Measurements from ENCODE around the gene SERPINB13.
"Not testable (repeated sequence)": the region's sequence is repeated elsewhere in the genome, so short reads cannot be mapped to it uniquely, and the experiment has no call there.

The SERPINB13 gene

DNA sequence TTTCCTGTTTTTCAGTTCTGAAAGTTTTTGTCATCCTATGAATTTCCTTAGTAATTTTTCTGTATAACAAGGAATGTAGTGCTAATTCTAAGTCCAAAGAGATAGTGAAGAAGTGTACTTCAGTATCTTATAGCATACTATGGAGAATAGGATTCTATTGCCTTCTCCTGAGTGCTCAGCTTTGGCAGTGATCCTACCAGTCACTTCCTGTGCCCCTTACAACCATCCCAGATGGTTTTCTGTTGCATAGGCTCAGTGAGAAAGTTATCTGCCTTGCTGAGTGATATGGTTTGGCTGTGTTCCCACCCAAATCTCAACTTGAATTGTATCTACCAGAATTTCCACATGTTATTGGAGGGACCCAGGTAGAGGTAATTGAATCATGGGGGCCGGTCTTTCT, 57.6 kb downstream of the SERPINB13 start:
- DNase-seq; H3K9me3 ChIP-seq (ENCODE audit: control extremely low read depth in 1 of 5, control insufficient read depth in 4 of 5, insufficient read depth in 2 of 5, low read depth in 1 of 5, low read length in 4 of 5); CTCF ChIA-PET; H3K27me3 ChIP-seq (replicated peaks in 2 of 5; ENCODE audit: control insufficient read depth in 4 of 5, insufficient read depth in 5 of 5, low read length in 4 of 5); H3K27ac ChIP-seq (ENCODE audit: insufficient read depth in 1 of 2, low read depth in 1 of 2, low read length in 2 of 2, poor library complexity in 1 of 2, severe bottlenecking in 2 of 2); POLR2A ChIA-PET; H3K4me1 ChIP-seq (ENCODE audit: control extremely low read depth in 1 of 4, control insufficient read depth in 4 of 4, insufficient read depth in 4 of 4, low read length in 3 of 4); H3K36me3 ChIP-seq (ENCODE audit: control insufficient read depth in 4 of 4, insufficient read depth in 4 of 4, low read length in 3 of 4); H3K4me3 ChIP-seq (ENCODE audit: control insufficient read depth in 1 of 7, extremely low read depth in 1 of 7, insufficient read depth in 4 of 7, low read depth in 2 of 7, low read length in 6 of 7): not testable (repeated sequence)
- WGBS (ENCODE audit: insufficient coverage) = 100% methylated on average over 1 of the region's 1 CpG

- CTCF ChIA-PET = no interaction called here
- no peaks in the 10 kb centered on the region for H3K9me3 ChIP-seq (ENCODE audit: control extremely low read depth in 1 of 5, control insufficient read depth in 4 of 5, insufficient read depth in 2 of 5, low read depth in 1 of 5, low read length in 4 of 5)
- H3K4me1 ChIP-seq (ENCODE audit: control extremely low read depth in 1 of 4, control insufficient read depth in 4 of 4, insufficient read depth in 4 of 4, low read length in 3 of 4) = no peaks in the 10 kb centered on the region
- H3K27ac ChIP-seq (ENCODE audit: insufficient read depth in 1 of 2, low read depth in 1 of 2, low read length in 2 of 2, poor library complexity in 1 of 2, severe bottlenecking in 2 of 2) = no peak overlapping the region
- no peak for DNase-seq
- H3K36me3 ChIP-seq (ENCODE audit: control insufficient read depth in 4 of 4, insufficient read depth in 4 of 4, low read length in 3 of 4) = no peaks in the 10 kb centered on the region
- H3K4me3 ChIP-seq (ENCODE audit: control insufficient read depth in 1 of 7, extremely low read depth in 1 of 7, insufficient read depth in 4 of 7, low read depth in 2 of 7, low read length in 6 of 7) = no peak overlapping the region
- no peaks in the 10 kb centered on the region for H3K27me3 ChIP-seq (replicated peaks in 2 of 5; ENCODE audit: control insufficient read depth in 4 of 5, insufficient read depth in 5 of 5, low read length in 4 of 5)
- POLR2A ChIA-PET = no interaction called here
Observed at GRCh38 chr18:63646936-63647335, 59.8 kb downstream of the SERPINB13 start.

- WGBS (ENCODE audit: insufficient coverage) = 80% methylated on average over 6 of the region's 7 CpGs
- H3K36me3 ChIP-seq (ENCODE audit: control insufficient read depth in 4 of 4, insufficient read depth in 4 of 4, low read length in 3 of 4) = no peaks in the 10 kb centered on the region
- ChIA-PET CTCF (no interaction called here), POLR2A (no interaction called here)
- no peak for DNase-seq
- no peaks in the 10 kb centered on the region for H3K27me3 ChIP-seq (replicated peaks in 2 of 5; ENCODE audit: control insufficient read depth in 4 of 5, insufficient read depth in 5 of 5, low read length in 4 of 5)
- no peaks in the 10 kb centered on the region for H3K4me1 ChIP-seq (ENCODE audit: control extremely low read depth in 1 of 4, control insufficient read depth in 4 of 4, insufficient read depth in 4 of 4, low read length in 3 of 4)
- H3K4me3 ChIP-seq (ENCODE audit: control insufficient read depth in 1 of 7, extremely low read depth in 1 of 7, insufficient read depth in 4 of 7, low read depth in 2 of 7, low read length in 6 of 7) = no peak overlapping the region
- no peak overlapping the region for H3K27ac ChIP-seq (ENCODE audit: insufficient read depth in 1 of 2, low read depth in 1 of 2, low read length in 2 of 2, poor library complexity in 1 of 2, severe bottlenecking in 2 of 2)
- H3K9me3 ChIP-seq (ENCODE audit: control extremely low read depth in 1 of 5, control insufficient read depth in 4 of 5, insufficient read depth in 2 of 5, low read depth in 1 of 5, low read length in 4 of 5) = no peaks in the 10 kb centered on the region
Observed at GRCh38 chr18:63648241-63648640, 61.1 kb downstream of the SERPINB13 start.
